Parathyroid adenoma (tissue), 2 donors: ENCODE results near the gene GSTM1.
"Not testable (repeated sequence)": the region's sequence is repeated elsewhere in the genome, so short reads cannot be mapped to it uniquely, and the experiment has no call there.

Source experiments
- H2AFZ ChIP-seq: fragments of 300-600 bp; sonication (generic); one replicate; pipeline ENCODE4 v1.7.0; 2017; ENCODE audit warnings: antibody characterized with exemption, mild to moderate bottlenecking
- H3K27ac ChIP-seq: fragments of 300-600 bp; sonication (generic); one replicate; pipeline ENCODE4 v1.7.0; 2017
- H3K27me3 ChIP-seq: fragments of 300-600 bp; sonication (generic); one replicate; pipeline ENCODE4 v1.7.0; 2017; ENCODE audit warnings: low read length; ENCODE audit not compliant: control insufficient read depth, insufficient read depth
- H3K36me3 ChIP-seq: fragments of 300-600 bp; sonication (generic); one replicate; pipeline ENCODE4 v1.7.0; 2017; ENCODE audit warnings: low read length; ENCODE audit not compliant: control insufficient read depth, insufficient read depth
- H3K4me1 ChIP-seq: fragments of 300-600 bp; sonication (generic); one replicate; pipeline ENCODE4 v1.7.0; 2017; ENCODE audit warnings: control low read depth
- H3K4me2 ChIP-seq: fragments of 300-600 bp; sonication (generic); one replicate; pipeline ENCODE4 v1.7.0; 2017; ENCODE audit warnings: low read length
- H3K4me3 ChIP-seq: fragments of 300-600 bp; sonication (generic); one replicate; pipeline ENCODE4 v1.7.0; 2017; ENCODE audit warnings: low read depth, low read length
- H3K79me2 ChIP-seq: fragments of 300-600 bp; sonication (generic); one replicate; pipeline ENCODE4 v1.7.0; 2017; ENCODE audit warnings: control low read depth
- H3K9ac ChIP-seq: fragments of 300-600 bp; sonication (generic); one replicate; pipeline ENCODE4 v1.7.0; 2017; ENCODE audit warnings: mild to moderate bottlenecking
- H3K9me3 ChIP-seq: fragments of 300-600 bp; sonication (generic); one replicate; pipeline ENCODE4 v1.7.0; 2017; ENCODE audit warnings: low read length; ENCODE audit not compliant: control insufficient read depth
- TF ChIP-seq, protein P1 (sequence below): fragments of 300-600 bp; sonication (generic); IDR thresholded peaks from one replicate; pipeline ENCODE4 v1.7.0; 2017; ENCODE audit warnings: antibody characterized with exemption, mild to moderate bottlenecking
- donor health status: primary hyperparathyroidism.

GSTM1 gene

DNA sequence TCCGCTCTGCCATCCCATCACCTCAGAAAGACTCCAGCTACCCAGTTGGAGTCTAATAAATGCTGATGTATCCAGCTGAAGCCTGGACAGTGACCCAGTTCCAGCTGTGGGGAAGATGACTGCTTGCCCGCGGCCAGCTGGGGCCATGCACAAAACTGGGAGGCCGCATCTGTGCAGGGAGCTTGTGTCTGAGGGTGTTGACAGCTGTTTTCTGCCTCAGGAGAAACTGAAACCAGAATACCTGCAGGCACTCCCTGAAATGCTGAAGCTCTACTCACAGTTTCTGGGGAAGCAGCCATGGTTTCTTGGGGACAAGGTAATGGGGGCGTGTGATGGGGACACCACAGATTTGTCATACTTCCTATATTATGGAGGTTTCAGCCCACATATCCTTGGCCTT is 16.6 kb upstream of the GSTM1 start:
- Histone ChIP-seq H2AFZ (no peak overlapping the region), H3K4me3 (no peak overlapping the region), H3K36me3 (no peaks in the 10 kb centered on the region), H3K79me2 (no peaks in the 10 kb centered on the region), H3K4me2 (no peak overlapping the region), H3K9me3 (no peaks in the 10 kb centered on the region), H3K4me1 (no peaks in the 10 kb centered on the region), H3K27me3 (no peaks in the 10 kb centered on the region), H3K27ac (no peak overlapping the region), H3K9ac (no peak overlapping the region)
- TF ChIP-seq, protein P1, sequence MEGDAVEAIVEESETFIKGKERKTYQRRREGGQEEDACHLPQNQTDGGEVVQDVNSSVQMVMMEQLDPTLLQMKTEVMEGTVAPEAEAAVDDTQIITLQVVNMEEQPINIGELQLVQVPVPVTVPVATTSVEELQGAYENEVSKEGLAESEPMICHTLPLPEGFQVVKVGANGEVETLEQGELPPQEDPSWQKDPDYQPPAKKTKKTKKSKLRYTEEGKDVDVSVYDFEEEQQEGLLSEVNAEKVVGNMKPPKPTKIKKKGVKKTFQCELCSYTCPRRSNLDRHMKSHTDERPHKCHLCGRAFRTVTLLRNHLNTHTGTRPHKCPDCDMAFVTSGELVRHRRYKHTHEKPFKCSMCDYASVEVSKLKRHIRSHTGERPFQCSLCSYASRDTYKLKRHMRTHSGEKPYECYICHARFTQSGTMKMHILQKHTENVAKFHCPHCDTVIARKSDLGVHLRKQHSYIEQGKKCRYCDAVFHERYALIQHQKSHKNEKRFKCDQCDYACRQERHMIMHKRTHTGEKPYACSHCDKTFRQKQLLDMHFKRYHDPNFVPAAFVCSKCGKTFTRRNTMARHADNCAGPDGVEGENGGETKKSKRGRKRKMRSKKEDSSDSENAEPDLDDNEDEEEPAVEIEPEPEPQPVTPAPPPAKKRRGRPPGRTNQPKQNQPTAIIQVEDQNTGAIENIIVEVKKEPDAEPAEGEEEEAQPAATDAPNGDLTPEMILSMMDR = no peak

DNA sequence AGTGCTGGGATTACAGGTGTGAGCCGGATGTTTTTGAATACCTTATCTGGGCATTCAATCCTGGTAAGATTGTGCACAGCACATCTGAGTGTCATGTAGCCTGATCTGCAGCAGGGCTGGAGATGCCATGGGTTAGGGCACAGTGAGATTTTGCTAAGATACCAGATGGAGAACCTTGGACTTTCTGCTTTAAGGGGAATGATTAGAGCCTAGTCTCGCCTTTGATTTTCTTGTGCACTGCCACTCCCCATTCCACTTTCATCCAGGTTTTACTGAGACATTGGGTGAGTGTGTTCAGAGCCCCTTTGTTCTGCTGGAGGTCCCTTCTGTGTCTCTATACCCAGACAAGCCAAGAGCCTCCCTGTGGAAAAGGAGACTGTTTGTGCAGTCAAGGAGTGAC is 13.8 kb upstream of the GSTM1 start:
- H3K4me3 ChIP-seq, H3K27ac ChIP-seq, H3K9ac ChIP-seq, H3K36me3 ChIP-seq, H3K4me2 ChIP-seq, H3K79me2 ChIP-seq, H3K9me3 ChIP-seq, H2AFZ ChIP-seq, H3K27me3 ChIP-seq, H3K4me1 ChIP-seq: not testable (repeated sequence)

DNA sequence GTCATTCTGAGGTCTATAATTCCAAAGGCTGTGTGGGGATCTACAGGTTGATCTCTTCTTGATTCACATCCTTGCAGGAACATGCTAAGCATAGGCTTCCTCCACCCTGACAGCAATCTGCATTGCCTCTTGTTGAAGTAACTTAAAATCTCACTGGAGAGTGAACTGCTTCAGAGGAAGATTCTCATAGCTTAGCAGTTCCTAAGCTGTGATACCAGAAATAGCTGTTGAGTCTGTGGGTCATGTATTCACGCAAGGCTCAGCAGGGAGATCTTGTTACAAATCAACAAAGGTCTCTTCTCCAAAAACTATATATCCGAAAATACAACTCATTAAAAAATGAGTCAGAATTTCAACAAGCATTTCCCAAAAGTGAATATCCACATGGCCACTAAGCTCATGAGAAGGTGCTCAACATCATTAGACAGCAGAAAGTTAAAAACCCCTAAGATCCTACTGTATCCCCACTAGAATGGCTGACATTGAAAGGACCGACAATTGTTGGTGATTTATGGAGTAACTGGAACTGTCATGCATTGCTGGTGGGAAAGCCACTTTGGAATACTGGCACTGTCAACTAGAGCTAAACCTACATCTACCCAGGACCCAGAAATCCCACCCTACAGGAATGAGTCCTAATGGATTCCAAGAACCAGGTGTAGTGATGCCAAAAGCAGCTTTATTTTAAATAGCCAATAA is 10.8 kb upstream of the GSTM1 start:
- H3K4me1 ChIP-seq, H3K9ac ChIP-seq, H3K4me3 ChIP-seq, H3K27ac ChIP-seq, H3K4me2 ChIP-seq, H3K36me3 ChIP-seq, H3K27me3 ChIP-seq, H2AFZ ChIP-seq, H3K79me2 ChIP-seq, H3K9me3 ChIP-seq: not testable (repeated sequence)

DNA sequence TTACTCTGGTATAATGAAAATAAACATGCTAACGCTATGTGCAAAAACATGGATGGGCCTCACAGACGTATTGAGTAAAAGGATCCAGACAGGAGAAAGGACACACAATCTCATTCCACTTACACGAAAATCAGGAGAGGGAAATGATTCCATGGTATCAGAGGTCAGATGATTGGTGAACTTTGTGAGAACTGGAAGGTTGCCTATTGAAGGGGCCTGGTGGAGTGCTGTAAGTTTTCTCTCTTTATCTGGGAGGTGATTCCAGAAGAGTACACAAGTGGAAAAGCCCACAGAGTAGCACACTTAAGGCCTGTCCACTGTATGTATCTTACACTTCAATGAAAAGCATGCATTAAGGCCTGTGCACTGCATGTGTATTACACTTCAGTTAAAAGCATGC is 10.2 kb upstream of the GSTM1 start:
- Histone ChIP-seq H3K9me3 (no peaks in the 10 kb centered on the region), H3K27ac (no peak overlapping the region)
- TF ChIP-seq, protein P1 = no peak

DNA sequence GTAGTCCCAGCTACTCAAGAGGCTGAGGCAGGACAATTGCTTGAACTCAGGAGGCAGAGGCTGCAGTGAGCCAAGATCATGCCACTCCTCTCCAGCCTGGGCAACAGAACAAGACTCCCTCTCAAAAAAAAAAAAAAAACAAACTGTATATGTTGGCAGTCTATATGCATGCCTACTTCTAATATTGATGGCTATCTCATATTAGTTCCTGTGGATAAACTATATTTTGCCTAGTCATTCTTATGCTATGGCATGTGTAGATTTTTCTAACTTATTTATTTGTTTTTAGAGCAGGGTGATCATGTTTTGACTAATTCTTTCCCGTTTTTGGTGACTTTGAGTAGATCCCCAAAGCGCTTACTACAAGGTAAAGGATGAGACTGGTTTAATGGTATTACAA is 9.0 kb upstream of the GSTM1 start:
- H3K4me2 ChIP-seq, H3K9ac ChIP-seq, H3K4me1 ChIP-seq, H3K27ac ChIP-seq, H3K4me3 ChIP-seq, H3K79me2 ChIP-seq, H2AFZ ChIP-seq, H3K9me3 ChIP-seq, H3K27me3 ChIP-seq, H3K36me3 ChIP-seq: not testable (repeated sequence)

More for the DNA sequence above, 10.2 kb upstream of the GSTM1 start:
- Histone ChIP-seq H3K4me2 (no peak overlapping the region), H3K36me3 (no peaks in the 10 kb centered on the region), H3K79me2 (no peaks in the 10 kb centered on the region), H3K4me3 (no peak overlapping the region), H3K9ac (no peak overlapping the region), H2AFZ (no peak overlapping the region), H3K4me1 (no peaks in the 10 kb centered on the region), H3K27me3 (no peaks in the 10 kb centered on the region)

DNA sequence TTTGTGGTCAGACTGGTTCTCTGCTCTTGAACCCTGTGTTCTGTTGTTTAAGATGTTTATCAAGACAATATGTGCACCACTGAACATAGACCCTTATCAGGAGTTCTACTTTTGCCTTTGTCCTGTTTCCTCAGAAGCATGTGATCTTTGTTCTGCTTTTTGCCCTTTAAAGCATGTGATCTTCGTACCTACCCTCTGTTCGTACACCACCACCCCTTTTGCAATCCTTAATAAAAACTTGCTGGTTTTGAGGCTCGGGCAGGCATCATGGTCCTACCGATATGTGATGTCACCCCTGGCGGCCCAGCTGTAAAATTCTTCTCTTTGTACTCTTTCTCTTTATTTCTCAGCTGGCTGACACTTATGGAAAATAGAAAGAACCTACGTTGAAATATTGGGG is 2.8 kb upstream of the GSTM1 start:
- not testable (repeated sequence) for H3K9ac ChIP-seq, H2AFZ ChIP-seq, H3K9me3 ChIP-seq, H3K4me3 ChIP-seq, H3K36me3 ChIP-seq, H3K27ac ChIP-seq, H3K4me1 ChIP-seq, H3K79me2 ChIP-seq, H3K4me2 ChIP-seq, H3K27me3 ChIP-seq

DNA sequence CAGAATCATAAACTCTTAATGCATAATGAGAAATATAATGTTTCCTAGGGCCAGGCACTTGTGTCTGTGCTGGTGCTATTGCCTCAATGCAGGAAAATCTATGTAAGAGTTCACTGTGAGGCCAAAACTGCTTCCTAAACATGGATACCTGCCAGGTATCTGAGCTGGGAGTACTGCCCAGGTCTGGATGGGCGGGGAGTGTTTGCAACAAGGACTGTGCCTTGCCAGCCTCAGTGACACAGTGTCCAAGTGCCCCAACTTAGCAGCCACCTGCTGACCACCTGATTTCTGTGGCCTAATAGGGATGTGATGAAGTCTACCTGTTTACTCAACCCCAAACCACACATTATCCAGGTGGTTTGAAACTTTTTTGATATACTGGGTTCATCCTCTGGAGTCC is 2.2 kb upstream of the GSTM1 start:
- not testable (repeated sequence) for H3K9me3 ChIP-seq, H3K4me3 ChIP-seq, H3K36me3 ChIP-seq, H3K27ac ChIP-seq, H3K4me2 ChIP-seq, H2AFZ ChIP-seq, H3K9ac ChIP-seq, H3K79me2 ChIP-seq, H3K4me1 ChIP-seq, H3K27me3 ChIP-seq

DNA sequence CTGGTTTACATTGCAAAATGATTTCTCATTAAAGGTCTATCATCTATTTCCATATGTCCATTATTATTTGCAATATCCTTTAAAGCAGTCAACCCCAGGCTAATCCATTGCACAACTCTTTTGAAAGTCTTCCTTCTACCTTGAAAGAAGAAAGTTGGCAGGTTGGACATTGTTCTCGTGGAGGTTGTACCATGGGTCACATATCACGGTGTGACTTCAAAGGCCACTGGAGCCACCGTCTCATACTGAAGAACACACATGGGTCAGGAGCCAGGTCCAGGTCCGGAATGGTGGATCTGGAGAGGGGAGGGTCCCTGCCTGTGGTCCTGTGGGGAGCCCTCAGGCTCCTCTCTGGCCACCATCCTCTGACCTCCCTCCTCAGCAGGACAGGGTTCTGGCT is 1.7 kb upstream of the GSTM1 start:
- not testable (repeated sequence) for H3K4me2 ChIP-seq, H3K27ac ChIP-seq, H3K36me3 ChIP-seq, H3K9me3 ChIP-seq, H3K9ac ChIP-seq, H3K4me1 ChIP-seq, H2AFZ ChIP-seq, H3K4me3 ChIP-seq, H3K79me2 ChIP-seq, H3K27me3 ChIP-seq

DNA sequence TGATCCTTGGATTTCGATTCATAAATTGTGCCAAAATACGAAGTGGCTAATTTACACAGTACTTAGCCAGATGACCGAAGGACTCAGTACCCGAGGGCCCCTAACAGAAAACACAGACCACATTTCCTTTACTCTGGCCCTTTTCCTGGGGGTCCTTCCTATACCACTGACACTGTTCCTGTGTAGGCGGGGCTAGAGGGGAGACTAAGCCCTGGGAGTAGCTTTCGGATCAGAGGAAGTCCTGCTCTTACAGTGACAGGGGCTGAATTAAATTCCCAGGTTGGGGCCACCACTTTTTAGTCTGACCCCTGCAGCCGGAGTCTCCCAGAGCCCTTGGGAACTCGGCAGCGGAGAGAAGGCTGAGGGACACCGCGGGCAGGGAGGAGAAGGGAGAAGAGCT is 508 bp upstream of the GSTM1 start:
- not testable (repeated sequence) for H3K4me2 ChIP-seq, H3K36me3 ChIP-seq, H3K9me3 ChIP-seq, H3K27me3 ChIP-seq, H3K9ac ChIP-seq, H2AFZ ChIP-seq, H3K4me1 ChIP-seq, H3K4me3 ChIP-seq, H3K27ac ChIP-seq, H3K79me2 ChIP-seq
